ENCODE results near the gene EGFR.

Gene EGFR

GRCh38 chr7:55099821-55100543, 81.2 kb downstream of the EGFR start:
- H3K9ac ChIP-seq (ENCODE audit: low read depth in 1 of 2, low read length in 2 of 2), result no peak overlapping the region
- H3K9me3 ChIP-seq (ENCODE audit: control insufficient read depth in 1 of 2, low read length in 2 of 2), result no peaks in the 10 kb centered on the region
- H3K27ac ChIP-seq (ENCODE audit: low read depth, low read length), result peak overlapping the region; percentile 11
- no peak overlapping the region for H3K4me3 ChIP-seq (ENCODE audit: low read depth in 1 of 2, low read length in 2 of 2)
- no peaks in the 10 kb centered on the region for H3K36me3 ChIP-seq (ENCODE audit: control insufficient read depth in 1 of 2, insufficient read depth in 2 of 2, low read length in 2 of 2)
- peaks cover 4 to 19% of the 10 kb centered on the region in 2 donors for H3K4me1 ChIP-seq (ENCODE audit: control insufficient read depth in 1 of 2, insufficient read depth in 2 of 2, low read length in 2 of 2)
- no peaks in the 10 kb centered on the region for H3K27me3 ChIP-seq (ENCODE audit: control insufficient read depth in 1 of 2, insufficient read depth in 2 of 2, low read length in 2 of 2)

- no peaks in the 10 kb centered on the region for H3K36me3 ChIP-seq (ENCODE audit: control insufficient read depth in 1 of 2, insufficient read depth in 2 of 2, low read length in 2 of 2)
- no peak overlapping the region for H3K27ac ChIP-seq (ENCODE audit: low read depth, low read length)
- H3K4me1 ChIP-seq (ENCODE audit: control insufficient read depth in 1 of 2, insufficient read depth in 2 of 2, low read length in 2 of 2), result peaks cover 0 to 11% of the 10 kb centered on the region in 2 donors
- no peaks in the 10 kb centered on the region for H3K27me3 ChIP-seq (ENCODE audit: control insufficient read depth in 1 of 2, insufficient read depth in 2 of 2, low read length in 2 of 2)
- no peaks in the 10 kb centered on the region for H3K9me3 ChIP-seq (ENCODE audit: control insufficient read depth in 1 of 2, low read length in 2 of 2)
- H3K9ac ChIP-seq (ENCODE audit: low read depth in 1 of 2, low read length in 2 of 2), result no peak overlapping the region
- no peak overlapping the region for H3K4me3 ChIP-seq (ENCODE audit: low read depth in 1 of 2, low read length in 2 of 2)
Observed at GRCh38 chr7:55100544-55101327, 81.9 kb downstream of the EGFR start.

GRCh38 chr7:55101359-55101758, 82.5 kb downstream of the EGFR start:
- Histone ChIP-seq H3K9me3 (ENCODE audit: control insufficient read depth in 1 of 2, low read length in 2 of 2) (no peaks in the 10 kb centered on the region), H3K27ac (ENCODE audit: low read depth, low read length) (no peak overlapping the region), H3K4me3 (ENCODE audit: low read depth in 1 of 2, low read length in 2 of 2) (no peak overlapping the region), H3K9ac (ENCODE audit: low read depth in 1 of 2, low read length in 2 of 2) (no peak overlapping the region), H3K27me3 (ENCODE audit: control insufficient read depth in 1 of 2, insufficient read depth in 2 of 2, low read length in 2 of 2) (no peaks in the 10 kb centered on the region), H3K36me3 (ENCODE audit: control insufficient read depth in 1 of 2, insufficient read depth in 2 of 2, low read length in 2 of 2) (no peaks in the 10 kb centered on the region), H3K4me1 (ENCODE audit: control insufficient read depth in 1 of 2, insufficient read depth in 2 of 2, low read length in 2 of 2) (peaks cover 0 to 6% of the 10 kb centered on the region in 2 donors)

- H3K4me1 ChIP-seq (ENCODE audit: control insufficient read depth in 1 of 2, insufficient read depth in 2 of 2, low read length in 2 of 2), result no peaks in the 10 kb centered on the region
Observed at GRCh38 chr7:55104123-55104522, 85.3 kb downstream of the EGFR start.

GRCh38 chr7:55104712-55105433, 86.1 kb downstream of the EGFR start:
- Histone ChIP-seq H3K9ac (ENCODE audit: low read depth in 1 of 2, low read length in 2 of 2) (no peak overlapping the region), H3K27me3 (ENCODE audit: control insufficient read depth in 1 of 2, insufficient read depth in 2 of 2, low read length in 2 of 2) (no peaks in the 10 kb centered on the region), H3K27ac (ENCODE audit: low read depth, low read length) (no peak overlapping the region), H3K4me3 (ENCODE audit: low read depth in 1 of 2, low read length in 2 of 2) (no peak overlapping the region), H3K4me1 (ENCODE audit: control insufficient read depth in 1 of 2, insufficient read depth in 2 of 2, low read length in 2 of 2) (no peaks in the 10 kb centered on the region), H3K36me3 (ENCODE audit: control insufficient read depth in 1 of 2, insufficient read depth in 2 of 2, low read length in 2 of 2) (no peaks in the 10 kb centered on the region), H3K9me3 (ENCODE audit: control insufficient read depth in 1 of 2, low read length in 2 of 2) (no peaks in the 10 kb centered on the region)

More at GRCh38 chr7:55104123-55104522, 85.3 kb downstream of the EGFR start:
- Histone ChIP-seq H3K27me3 (ENCODE audit: control insufficient read depth in 1 of 2, insufficient read depth in 2 of 2, low read length in 2 of 2) (no peaks in the 10 kb centered on the region), H3K9ac (ENCODE audit: low read depth in 1 of 2, low read length in 2 of 2) (no peak overlapping the region), H3K36me3 (ENCODE audit: control insufficient read depth in 1 of 2, insufficient read depth in 2 of 2, low read length in 2 of 2) (no peaks in the 10 kb centered on the region), H3K4me3 (ENCODE audit: low read depth in 1 of 2, low read length in 2 of 2) (no peak overlapping the region), H3K9me3 (ENCODE audit: control insufficient read depth in 1 of 2, low read length in 2 of 2) (no peaks in the 10 kb centered on the region), H3K27ac (ENCODE audit: low read depth, low read length) (no peak overlapping the region)

- Histone ChIP-seq H3K36me3 (ENCODE audit: control insufficient read depth in 1 of 2, insufficient read depth in 2 of 2, low read length in 2 of 2) (no peaks in the 10 kb centered on the region), H3K4me3 (ENCODE audit: low read depth in 1 of 2, low read length in 2 of 2) (no peak overlapping the region), H3K9me3 (ENCODE audit: control insufficient read depth in 1 of 2, low read length in 2 of 2) (no peaks in the 10 kb centered on the region), H3K9ac (ENCODE audit: low read depth in 1 of 2, low read length in 2 of 2) (no peak overlapping the region), H3K4me1 (ENCODE audit: control insufficient read depth in 1 of 2, insufficient read depth in 2 of 2, low read length in 2 of 2) (peaks cover 8 to 11% of the 10 kb centered on the region in 2 donors), H3K27ac (ENCODE audit: low read depth, low read length) (no peak overlapping the region), H3K27me3 (ENCODE audit: control insufficient read depth in 1 of 2, insufficient read depth in 2 of 2, low read length in 2 of 2) (no peaks in the 10 kb centered on the region)
Observed at GRCh38 chr7:55105952-55106351, 87.1 kb downstream of the EGFR start.

- no peaks in the 10 kb centered on the region for H3K36me3 ChIP-seq (ENCODE audit: control insufficient read depth in 1 of 2, insufficient read depth in 2 of 2, low read length in 2 of 2)
- H3K9ac ChIP-seq (ENCODE audit: low read depth in 1 of 2, low read length in 2 of 2), result no peak overlapping the region
- no peak overlapping the region for H3K4me3 ChIP-seq (ENCODE audit: low read depth in 1 of 2, low read length in 2 of 2)
- H3K27me3 ChIP-seq (ENCODE audit: control insufficient read depth in 1 of 2, insufficient read depth in 2 of 2, low read length in 2 of 2), result no peaks in the 10 kb centered on the region
- peaks cover 12 to 14% of the 10 kb centered on the region in 2 donors for H3K4me1 ChIP-seq (ENCODE audit: control insufficient read depth in 1 of 2, insufficient read depth in 2 of 2, low read length in 2 of 2)
- H3K9me3 ChIP-seq (ENCODE audit: control insufficient read depth in 1 of 2, low read length in 2 of 2), result no peaks in the 10 kb centered on the region
- no peak overlapping the region for H3K27ac ChIP-seq (ENCODE audit: low read depth, low read length)
Observed at GRCh38 chr7:55107946-55108345, 89.1 kb downstream of the EGFR start.

- Histone ChIP-seq H3K36me3 (ENCODE audit: control insufficient read depth in 1 of 2, insufficient read depth in 2 of 2, low read length in 2 of 2) (no peaks in the 10 kb centered on the region), H3K4me1 (ENCODE audit: control insufficient read depth in 1 of 2, insufficient read depth in 2 of 2, low read length in 2 of 2) (peaks cover 12 to 14% of the 10 kb centered on the region in 2 donors), H3K27ac (ENCODE audit: low read depth, low read length) (no peak overlapping the region), H3K9ac (ENCODE audit: low read depth in 1 of 2, low read length in 2 of 2) (no peak overlapping the region), H3K4me3 (ENCODE audit: low read depth in 1 of 2, low read length in 2 of 2) (no peak overlapping the region), H3K27me3 (ENCODE audit: control insufficient read depth in 1 of 2, insufficient read depth in 2 of 2, low read length in 2 of 2) (no peaks in the 10 kb centered on the region), H3K9me3 (ENCODE audit: control insufficient read depth in 1 of 2, low read length in 2 of 2) (no peaks in the 10 kb centered on the region)
Observed at GRCh38 chr7:55108401-55108800, 89.6 kb downstream of the EGFR start.

- no peak overlapping the region for H3K27ac ChIP-seq (ENCODE audit: low read depth, low read length)
Observed at GRCh38 chr7:55108818-55109217, 90.0 kb downstream of the EGFR start.

More at GRCh38 chr7:55108818-55109217, 90.0 kb downstream of the EGFR start:
- H3K36me3 ChIP-seq (ENCODE audit: control insufficient read depth in 1 of 2, insufficient read depth in 2 of 2, low read length in 2 of 2), result no peaks in the 10 kb centered on the region
- H3K4me1 ChIP-seq (ENCODE audit: control insufficient read depth in 1 of 2, insufficient read depth in 2 of 2, low read length in 2 of 2), result peaks cover 12 to 14% of the 10 kb centered on the region in 2 donors
- no peaks in the 10 kb centered on the region for H3K9me3 ChIP-seq (ENCODE audit: control insufficient read depth in 1 of 2, low read length in 2 of 2)
- H3K27me3 ChIP-seq (ENCODE audit: control insufficient read depth in 1 of 2, insufficient read depth in 2 of 2, low read length in 2 of 2), result no peaks in the 10 kb centered on the region
- no peak overlapping the region for H3K9ac ChIP-seq (ENCODE audit: low read depth in 1 of 2, low read length in 2 of 2)
- no peak overlapping the region for H3K4me3 ChIP-seq (ENCODE audit: low read depth in 1 of 2, low read length in 2 of 2)

Data from duodenal mucosa (tissue), 2 donors.